NCI-H524 treated with DMSO at 0.1 percent for 48 hours (cell line): ENCODE measurements around the gene CERK.

Experiments used
- DNase-seq: peaks from one replicate; lab custom pipeline; 2025; lab: John Stamatoyannopoulos, UW

Gene CERK

GRCh38 chr22:46731246-46732040, 6.6 kb downstream of the CERK start:
- DNase-seq, result no peak

GRCh38 chr22:46730568-46731245, 7.3 kb downstream of the CERK start:
- DNase-seq, result no peak

GRCh38 chr22:46728470-46728869, 9.6 kb downstream of the CERK start:
- DNase-seq, result no peak

GRCh38 chr22:46727813-46728364, 10.2 kb downstream of the CERK start:
- no peak for DNase-seq

GRCh38 chr22:46726986-46727317, 11.1 kb downstream of the CERK start:
- no peak for DNase-seq

- no peak for DNase-seq
These were observed 11.7 kb downstream of the CERK start for GRCh38 chr22:46726066-46726985.

GRCh38 chr22:46725096-46725495, 13.0 kb downstream of the CERK start:
- DNase-seq, result no peak

GRCh38 chr22:46723882-46724281, 14.2 kb downstream of the CERK start:
- DNase-seq, result no peak

- no peak for DNase-seq
These were observed 16.5 kb downstream of the CERK start for GRCh38 chr22:46721501-46722085.

GRCh38 chr22:46719921-46720320, 18.1 kb downstream of the CERK start:
- DNase-seq, result no peak

- no peak for DNase-seq
These were observed 23.5 kb downstream of the CERK start for GRCh38 chr22:46714550-46714949.

- no peak for DNase-seq
These were observed 25.8 kb downstream of the CERK start for GRCh38 chr22:46712288-46712687.

- no peak for DNase-seq
These were observed 27.2 kb downstream of the CERK start for GRCh38 chr22:46710806-46711205.

- no peak for DNase-seq
These were observed 29.2 kb downstream of the CERK start for GRCh38 chr22:46708766-46709330.

GRCh38 chr22:46707827-46708570, 30.1 kb downstream of the CERK start:
- DNase-seq, result no peak

- no peak for DNase-seq
These were observed 30.7 kb downstream of the CERK start for GRCh38 chr22:46707305-46707704.

GRCh38 chr22:46706060-46706459, 32.0 kb downstream of the CERK start:
- no peak for DNase-seq

GRCh38 chr22:46703996-46704370, 34.1 kb downstream of the CERK start:
- no peak for DNase-seq

- DNase-seq, result no peak
These were observed 34.7 kb downstream of the CERK start for GRCh38 chr22:46703171-46703995.

GRCh38 chr22:46701262-46701661, 36.8 kb downstream of the CERK start:
- no peak for DNase-seq
